Dedifferentiated amniotic fluid mesenchymal stem cell (primary cell): ENCODE results near the gene COX6B2.
"Not testable (repeated sequence)": the region's sequence is repeated elsewhere in the genome, so short reads cannot be mapped to it uniquely, and the experiment has no call there.

Experiments used
- DNase-seq: peaks from one replicate; pipeline ENCODE4 v3.0.0-alpha.2; 2016; ENCODE audit errors: extremely low spot score

Gene COX6B2

DNA sequence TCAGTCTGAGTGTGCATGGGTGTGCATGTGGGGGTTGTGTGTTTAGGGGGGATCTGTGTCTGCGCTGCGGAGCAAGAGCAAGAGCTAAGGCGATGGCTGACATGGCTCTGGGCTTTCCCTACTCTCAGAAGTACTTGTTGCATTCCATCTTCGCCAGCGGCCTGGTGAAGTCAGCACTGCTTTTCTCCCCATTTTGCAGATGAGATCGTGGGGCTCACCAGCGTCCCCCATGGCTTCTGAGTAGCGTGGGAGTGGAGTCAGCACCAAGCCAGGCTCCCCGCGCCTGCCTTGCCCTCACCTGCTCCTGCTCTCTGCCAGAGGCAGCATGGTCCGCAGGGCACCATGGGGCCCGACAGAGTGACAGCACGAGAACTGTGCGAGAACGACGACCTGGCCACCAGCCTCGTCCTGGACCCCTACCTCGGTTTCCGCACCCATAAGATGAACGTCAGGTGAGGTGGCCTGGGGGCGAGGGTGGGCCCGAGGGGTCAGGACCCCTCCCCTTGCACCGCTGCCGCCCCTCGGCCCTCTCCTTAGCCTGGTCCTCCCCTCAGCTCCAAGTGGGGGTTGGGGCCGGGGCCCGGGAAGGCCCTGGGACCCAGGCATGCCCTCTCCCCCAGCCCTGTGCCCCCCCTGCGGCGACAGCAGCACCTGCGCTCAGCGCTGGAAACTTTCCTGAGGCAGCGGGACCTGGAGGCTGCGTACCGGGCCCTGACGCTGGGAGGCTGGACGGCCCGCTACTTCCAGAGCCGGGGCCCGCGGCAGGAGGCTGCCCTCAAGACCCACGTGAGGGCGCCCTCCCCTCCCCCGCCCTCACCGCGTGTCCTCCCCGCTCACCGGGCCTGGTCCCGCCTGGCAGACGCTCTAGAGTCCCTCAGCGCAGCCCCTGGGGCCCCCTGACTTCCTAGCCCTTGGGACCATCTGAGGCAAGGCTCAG lies 12.7 kb downstream of the COX6B2 start:
- DNase-seq = no peak

DNA sequence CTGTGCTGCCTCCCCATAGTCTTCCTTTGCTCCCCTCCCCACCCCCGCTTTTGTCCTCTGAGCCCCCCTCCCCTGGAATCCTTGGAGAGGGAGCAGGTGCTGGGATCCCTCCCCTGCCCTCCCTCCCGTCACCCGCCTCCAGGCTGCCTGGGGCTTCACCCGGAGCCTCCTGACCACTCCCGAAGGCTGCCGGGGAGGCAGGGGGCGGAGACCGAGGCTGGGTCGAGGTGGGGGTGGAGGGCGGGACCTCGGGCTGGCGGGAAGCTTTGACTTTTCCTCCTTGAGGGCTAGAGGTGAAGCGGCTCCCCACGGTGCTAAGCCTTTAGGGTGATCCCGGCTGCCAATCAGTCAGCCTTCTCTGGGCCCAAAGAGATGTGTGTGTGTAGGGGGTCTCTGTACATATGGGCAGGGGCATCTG lies 13.3 kb downstream of the COX6B2 start:
- no peak for DNase-seq

DNA sequence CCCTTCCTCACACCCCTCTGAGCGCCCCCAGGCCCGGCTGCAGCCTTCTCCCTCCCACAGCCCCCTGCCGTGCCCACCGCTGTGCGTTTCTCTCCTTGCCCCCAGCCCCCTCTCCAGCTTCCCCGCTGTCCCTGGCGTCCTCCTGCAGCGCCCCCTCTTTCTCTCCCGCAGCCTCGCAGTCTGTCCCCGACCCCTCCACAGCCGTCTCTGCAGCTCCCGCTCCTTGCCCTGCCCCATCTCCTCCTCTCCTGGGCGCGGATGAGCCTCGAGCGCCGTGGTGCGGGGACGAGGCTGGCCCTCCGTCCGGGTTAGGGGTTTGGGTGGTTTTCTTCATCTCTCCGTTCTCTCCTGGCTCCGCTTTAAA lies 13.8 kb downstream of the COX6B2 start:
- DNase-seq = no peak

DNA sequence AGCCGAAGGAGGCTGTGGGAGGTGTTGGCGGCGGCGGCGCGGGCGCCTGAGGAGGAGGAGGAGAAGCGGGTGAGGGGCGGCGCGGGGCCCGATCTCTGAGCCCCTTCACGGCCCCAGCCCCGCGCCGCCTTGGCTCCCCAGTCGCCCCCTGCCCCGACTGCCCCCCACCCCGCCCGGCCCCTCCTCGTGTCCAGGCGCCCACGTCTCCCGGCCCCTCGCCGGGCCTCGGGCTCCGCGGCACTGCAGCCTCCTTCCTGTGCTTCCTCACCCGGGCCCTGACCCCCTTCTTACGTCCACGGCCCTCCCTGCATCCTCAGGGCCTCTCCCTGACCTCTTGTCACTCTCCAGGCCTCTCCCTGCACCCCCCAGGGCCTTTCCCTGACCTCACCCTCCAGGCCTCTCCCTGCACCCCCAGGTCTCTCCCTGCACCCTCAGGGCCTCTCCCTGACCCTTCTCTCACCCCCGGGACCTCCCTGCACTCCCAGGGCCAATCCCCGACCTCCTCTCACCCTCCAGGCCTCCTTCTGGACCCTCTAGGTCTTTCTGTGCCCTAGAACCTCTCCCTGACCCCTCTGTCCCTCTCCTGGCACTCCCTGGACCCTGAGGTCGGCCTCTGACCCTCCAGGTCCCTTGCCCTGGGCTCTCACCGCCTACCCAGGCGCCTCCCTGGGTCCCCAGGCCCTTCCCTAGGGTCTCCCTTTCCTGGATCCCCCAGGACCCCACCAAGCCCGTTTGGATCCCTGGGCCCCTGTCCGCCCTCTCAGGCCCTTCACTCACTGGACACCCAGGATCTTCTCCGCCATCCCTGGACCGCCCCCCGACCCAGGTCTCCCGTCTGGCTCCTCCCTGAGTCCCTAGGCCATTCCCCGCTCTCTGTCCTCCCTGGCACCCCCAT lies 14.4 kb downstream of the COX6B2 start:
- DNase-seq = no peak

DNA sequence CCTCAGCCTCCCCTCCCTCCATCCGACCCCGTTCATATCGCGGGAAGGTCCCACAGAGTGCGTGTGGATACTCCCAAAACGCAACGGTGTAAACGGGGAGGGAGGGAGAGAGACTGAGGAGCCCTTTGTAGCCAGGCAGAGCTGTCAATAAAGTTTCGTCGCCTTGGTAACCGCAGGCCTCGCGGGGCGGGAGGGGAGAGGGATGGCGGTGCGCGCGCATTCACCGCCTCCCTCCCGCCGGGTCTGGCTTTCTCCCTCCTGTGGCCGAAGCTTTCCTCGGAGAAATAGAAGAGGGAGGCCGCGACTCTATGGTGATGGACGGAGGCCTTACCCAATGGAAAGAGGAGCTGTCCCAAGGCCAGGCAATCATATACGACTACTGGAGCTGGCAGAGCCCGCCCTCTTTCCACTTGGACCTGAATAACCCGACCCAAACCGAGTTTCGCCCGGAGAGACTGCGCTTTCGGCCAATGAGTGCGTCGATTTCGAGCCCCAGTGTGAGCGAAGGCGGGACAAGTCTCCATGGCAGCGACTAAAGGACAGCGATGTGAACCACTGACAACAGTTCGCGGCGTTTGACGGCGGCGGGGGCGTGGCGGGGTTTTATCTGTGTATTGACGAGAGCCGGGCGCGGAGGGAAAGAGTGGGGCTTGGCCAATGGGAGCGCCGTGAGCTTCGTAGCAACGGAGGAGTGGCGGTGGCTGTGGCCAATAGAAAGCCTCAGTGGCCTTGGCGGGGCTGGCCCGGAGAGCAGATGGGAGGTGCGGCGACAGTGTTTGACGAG lies 15.2 kb downstream of the COX6B2 start, which contains the start of gene KMT5C:
TSS of gene KMT5C (plus strand) at position 772 of the 784 bp plus-strand sequence. CDS start 2,061 bp downstream, outside the sequence.
- peak; percentile 100 for DNase-seq

DNA sequence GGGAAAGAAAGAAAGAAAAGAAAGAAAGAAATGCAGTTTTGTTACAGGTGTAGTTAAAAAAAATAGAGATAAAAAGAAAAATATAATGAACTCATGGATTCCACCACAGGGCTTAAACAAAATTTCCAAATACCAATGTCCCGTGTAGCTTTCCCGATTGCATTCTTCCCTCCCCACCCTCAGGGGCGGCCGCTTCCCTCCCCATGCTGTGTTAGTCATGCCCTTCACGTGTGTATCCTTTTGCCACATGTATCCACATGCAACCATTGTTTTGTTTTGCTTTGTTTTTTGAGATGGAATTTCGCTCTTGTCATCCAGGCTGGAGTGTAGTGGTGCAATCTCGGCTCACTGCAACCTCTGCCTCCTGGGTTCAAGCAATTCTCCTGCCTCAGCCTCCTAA lies 18.4 kb downstream of the COX6B2 start:
- DNase-seq = no peak

DNA sequence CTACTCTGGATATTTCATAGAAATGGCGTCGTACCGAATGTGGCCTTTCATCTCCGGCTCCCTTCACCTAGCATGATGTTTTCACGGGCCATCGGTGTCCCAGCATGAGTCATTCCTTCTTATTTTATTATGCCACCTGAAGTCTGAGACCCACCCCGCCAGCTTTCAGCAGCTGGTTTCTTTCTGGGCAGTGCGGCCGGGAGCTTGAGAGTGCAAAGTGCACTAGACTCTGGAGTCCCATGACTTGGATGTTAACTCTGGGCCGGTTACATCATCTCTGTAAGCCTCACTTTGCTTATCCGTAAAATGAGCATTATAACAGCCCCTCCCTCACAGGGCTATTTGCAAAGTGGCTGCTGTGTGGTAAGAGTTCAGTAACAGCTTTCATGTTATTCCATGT lies 20.6 kb downstream of the COX6B2 start:
- DNase-seq = no peak

DNA sequence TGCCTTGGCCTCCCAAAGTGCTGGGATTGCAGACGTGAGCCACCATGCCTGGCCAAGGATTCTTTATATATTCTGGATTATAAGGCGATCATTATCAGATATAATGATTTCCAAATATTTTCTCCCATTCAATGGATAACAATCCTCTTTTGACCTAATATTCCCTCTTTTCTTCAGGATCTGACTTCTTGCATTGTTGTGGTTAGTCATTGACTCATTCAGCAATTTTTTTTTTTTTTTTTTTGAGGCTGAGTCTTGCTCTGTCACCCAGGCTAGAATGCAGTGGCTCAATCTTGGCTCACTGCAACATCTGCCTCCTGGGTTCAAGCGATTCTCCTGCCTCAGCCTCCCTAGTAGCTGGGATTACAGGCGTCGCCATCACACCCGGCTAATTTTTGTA lies 24.7 kb downstream of the COX6B2 start:
- not testable (repeated sequence) for DNase-seq

DNA sequence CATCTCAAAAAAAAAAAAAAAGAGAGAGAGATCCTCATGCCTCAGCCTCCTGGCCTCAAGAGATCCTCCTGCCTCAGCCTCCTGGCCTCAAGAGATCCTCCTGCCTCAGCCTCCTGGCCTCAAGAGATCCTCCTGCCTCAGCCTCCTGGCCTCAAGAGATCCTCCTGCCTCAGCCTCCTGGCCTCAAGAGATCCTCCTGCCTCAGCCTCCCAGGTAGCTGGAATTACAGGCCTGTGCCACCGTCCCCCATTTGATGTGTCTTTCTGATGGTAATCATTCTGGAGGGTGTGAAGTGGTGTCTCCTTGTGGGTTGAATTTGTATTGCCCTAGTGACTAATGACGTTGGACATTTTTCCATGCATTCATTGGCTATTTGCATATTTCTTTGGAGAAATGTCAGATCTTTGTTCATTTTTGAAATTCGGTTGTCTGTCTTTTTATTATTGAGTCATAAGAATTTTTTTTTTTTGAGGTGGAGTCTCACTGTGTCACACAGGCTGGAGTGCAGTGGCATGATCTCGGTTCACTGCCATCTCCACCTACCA lies 25.7 kb downstream of the COX6B2 start:
- DNase-seq = not testable (repeated sequence)

DNA sequence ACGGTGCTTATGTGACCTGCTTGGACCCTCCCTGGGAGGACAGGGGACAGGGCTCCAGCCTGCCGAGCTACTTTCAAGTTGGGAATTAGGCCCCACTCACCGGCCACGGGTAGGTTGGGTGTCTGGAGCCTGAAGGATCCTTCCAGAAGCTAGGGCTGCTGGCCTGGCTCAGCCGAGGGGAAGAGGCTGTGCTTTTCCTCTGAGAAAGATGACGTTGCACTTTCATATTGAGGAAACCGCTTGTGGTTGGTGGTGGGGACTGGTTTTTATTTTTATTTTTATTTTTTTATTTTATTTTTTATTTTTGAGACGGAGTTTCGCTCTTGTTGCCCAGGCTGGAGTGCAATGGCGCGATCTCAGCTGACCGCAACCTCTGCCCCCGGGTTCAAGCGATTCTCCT lies 29.3 kb downstream of the COX6B2 start, which contains the start of gene TMEM150B:
TSS of gene TMEM150B (minus strand) at position 170 of the 400 bp plus-strand sequence. CDS start 4,305 bp downstream, outside the sequence.
- DNase-seq = no peak

DNA sequence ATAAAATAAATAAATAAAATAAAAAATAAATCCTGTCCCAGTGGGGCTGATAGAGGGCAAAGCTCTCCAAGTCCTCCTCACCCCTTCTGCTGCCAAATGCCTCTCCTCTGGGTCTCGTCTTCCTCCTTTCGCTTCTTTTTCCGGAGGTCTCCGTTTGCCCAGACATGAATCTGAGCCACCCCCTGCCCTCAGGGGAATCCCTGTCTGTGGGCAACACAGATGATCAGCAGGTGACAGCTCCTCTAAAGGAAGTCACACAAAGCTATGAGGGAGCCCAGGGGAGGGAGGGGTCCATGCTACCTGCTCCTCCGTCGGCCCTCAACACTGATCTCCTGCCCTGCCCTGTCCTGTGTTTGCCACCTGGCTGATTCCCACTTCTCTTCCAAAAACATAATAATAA lies 29.9 kb downstream of the COX6B2 start:
- no peak for DNase-seq

DNA sequence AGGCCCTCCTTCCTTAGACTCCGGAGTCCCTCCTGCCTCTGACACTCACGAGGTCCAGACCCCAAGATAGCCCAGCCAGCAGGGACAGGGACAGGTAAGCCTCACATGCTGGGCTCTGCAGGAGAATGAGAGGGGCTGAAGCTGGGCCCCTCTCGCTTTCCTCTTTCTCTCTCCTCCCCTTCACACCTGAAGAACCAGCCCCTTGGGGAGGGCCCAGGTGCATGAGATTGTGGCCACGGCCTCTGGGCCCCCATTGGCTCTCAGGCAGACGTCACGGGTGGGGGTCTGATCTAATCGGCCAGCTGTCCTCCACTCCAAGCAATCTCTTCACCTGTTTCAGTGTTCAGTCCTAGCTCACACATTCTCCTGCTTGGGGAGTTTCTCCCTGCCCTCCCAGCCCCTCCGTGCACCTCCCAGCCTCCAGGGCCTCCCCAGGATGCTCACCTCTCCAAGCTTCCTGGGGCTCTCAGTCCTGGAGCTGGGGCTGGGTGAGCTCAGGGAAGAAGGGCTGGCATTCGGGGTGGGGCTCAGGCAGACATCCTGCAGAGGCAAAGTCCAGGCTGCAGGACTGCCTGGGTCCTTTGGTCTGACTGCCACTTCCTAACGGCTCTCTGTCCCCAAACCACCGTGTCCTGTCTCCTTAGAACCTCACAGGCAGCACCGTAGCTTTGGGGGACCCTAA lies 32.2 kb downstream of the COX6B2 start:
- DNase-seq = no peak

DNA sequence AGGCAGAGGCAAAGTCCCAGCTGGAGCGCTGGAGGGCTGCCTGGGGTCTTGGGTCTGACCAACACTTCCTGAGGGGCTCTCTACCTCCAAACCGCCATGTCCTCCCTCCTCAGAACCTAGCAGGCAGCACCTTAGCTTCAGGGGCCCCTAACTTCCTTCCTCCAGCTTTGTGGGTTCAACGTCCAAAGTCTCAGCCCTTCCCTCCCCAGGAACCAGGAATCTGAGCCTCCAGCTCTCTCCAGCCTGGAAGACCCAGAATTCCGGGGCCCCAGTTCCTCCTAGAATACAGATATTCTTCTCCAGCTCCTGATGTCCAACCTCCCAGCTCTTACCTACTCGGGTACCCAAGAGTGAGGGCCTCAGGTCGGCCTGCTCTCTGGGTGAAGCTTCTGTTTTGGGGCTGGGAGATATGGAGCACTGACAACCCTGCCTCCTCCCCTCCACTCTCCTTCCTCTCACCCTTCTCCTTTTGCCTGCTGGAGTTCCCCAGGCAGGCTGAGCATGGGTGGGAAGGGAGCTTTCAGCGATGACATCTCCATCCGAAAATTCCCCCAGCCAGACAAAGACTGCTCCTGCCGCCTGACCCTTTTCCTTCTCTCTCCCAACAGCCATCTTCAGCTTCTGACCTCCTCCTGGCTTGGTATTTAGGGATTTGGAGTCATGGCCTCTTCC lies 32.9 kb downstream of the COX6B2 start:
- DNase-seq = no peak

DNA sequence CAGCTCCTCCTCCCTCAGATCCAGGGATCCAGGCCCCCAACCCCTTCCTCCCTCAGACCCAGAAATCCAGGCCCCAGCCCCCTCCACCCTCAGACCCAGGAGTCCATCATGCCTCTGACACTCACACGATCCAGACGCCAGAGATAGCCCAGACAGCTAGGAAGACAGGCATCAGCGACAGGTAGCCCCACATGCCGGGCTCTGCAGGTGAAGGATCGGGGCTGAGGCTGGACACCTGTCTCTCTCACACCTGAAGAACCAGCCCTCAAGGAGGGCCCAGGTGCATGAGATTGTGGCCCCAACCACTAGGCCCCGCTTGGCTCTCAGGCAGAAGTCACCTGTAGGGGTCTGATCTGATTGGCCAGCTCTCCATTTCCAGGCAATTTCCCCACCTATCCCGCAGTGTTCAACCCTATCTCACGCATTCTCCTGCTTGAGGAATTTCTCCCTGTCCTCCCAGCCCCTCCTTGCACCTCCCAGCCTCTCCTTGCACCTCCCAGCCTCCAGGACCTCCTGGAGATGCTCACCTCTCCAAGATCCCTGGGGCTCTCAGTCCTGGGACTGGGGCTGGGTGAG lies 33.6 kb downstream of the COX6B2 start:
- no peak for DNase-seq

DNA sequence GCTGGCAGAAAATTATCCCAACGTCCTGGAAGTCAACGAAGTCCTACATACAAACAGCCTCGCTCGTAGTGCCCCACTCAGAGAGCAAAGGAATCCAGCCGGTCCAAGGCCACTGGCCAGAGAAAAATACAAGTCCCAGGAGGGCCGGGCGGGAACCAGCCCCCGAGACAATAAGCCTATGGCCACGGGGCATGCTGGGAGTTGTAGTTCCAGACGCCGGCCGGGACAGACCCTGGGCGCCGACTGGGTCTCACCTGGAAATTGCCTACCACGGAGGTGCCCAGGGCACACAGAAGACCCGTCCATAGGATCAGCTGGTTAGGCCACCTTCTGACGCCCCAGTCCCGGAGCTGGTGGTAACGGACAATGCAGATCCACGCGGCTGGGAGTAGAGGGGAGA lies 34.7 kb downstream of the COX6B2 start:
- DNase-seq = no peak

DNA sequence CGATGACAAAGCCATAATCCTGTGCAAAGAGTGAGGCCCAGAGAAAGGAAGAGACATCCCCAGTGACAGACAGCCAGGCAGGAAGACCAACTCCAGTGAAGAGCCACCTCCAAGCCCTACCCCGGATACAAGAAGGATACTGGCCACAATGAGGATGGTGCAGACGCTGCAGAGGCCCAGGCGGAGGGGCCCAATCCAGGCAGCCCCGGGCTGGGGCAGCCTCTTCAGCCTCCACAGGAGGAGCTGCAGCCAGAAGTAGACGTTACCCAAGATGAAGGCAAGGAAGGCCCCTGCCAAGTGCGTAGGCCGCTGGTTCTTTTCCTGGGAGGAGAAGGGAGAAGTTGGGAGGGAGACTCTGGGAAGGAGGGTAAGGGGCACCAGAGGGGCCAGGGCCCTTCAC lies 37.9 kb downstream of the COX6B2 start:
- DNase-seq = no peak

DNA sequence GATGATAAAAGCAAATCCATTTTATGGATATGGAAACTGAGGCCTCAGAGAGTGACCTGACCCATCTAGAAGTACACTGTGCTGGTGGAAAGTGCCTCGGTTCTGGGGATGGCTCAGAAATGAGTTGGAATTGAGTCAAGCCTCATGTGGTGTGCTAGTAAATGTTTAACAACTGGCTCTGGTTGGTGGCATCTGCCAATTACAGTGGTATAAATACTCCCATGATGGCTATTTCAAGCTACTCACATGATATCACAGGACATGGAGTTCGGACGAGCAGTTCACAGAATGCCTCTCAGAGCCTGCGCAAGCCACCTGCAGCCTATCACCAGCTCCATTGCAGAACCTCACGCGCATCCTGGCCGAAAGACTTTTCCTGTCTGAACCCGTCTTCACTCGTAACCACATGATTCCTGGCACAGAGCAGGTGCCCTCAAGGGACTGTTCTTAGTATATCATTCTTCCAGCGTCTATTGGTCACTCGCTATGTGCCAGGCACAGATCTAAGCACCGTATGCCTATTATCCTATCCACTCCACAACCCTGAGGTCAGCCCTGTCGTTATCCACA lies 38.5 kb downstream of the COX6B2 start:
- no peak for DNase-seq

DNA sequence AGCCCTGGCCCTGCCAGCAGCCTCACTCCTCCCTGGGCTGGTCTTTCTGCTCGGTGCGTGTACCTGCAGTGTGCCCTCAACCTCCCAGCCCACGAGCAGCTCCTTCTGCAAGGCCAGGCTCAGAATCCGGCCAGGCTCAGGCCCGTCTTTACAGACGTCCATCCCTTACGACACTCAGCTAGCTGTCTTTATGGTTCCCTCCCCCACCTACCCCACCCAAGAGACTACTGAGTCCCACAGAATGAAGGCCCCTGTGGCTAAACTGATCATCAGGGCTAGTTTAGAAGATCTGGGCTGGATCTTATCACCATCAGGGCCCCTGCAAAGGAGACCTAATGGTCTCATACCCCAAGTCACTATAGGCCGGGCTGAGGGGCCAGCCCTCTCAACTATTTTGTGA lies 40.1 kb downstream of the COX6B2 start:
- no peak for DNase-seq
